ENCODE results near the gene KRTAP10-4.

DNA sequence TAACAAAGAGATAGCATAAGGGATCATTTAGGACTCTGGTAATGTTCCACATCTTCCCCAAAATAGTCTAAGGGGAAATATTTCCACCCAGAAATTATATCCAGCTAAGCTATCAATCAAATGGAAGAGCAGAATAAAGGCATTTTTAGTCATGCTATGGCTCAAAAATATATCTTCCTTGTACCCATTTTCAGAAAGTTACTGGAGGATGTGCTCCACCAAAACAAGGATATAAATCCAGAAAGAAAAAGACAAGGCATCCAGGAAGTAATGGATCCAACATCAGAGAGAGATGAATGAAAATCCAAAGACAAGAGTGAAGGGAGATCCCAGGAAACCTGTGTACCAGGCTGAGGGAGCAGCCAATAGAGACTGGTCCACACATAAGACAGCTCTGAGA lies 35.7 kb downstream of the KRTAP10-4 start:
- TF ChIP-seq, protein P1, sequence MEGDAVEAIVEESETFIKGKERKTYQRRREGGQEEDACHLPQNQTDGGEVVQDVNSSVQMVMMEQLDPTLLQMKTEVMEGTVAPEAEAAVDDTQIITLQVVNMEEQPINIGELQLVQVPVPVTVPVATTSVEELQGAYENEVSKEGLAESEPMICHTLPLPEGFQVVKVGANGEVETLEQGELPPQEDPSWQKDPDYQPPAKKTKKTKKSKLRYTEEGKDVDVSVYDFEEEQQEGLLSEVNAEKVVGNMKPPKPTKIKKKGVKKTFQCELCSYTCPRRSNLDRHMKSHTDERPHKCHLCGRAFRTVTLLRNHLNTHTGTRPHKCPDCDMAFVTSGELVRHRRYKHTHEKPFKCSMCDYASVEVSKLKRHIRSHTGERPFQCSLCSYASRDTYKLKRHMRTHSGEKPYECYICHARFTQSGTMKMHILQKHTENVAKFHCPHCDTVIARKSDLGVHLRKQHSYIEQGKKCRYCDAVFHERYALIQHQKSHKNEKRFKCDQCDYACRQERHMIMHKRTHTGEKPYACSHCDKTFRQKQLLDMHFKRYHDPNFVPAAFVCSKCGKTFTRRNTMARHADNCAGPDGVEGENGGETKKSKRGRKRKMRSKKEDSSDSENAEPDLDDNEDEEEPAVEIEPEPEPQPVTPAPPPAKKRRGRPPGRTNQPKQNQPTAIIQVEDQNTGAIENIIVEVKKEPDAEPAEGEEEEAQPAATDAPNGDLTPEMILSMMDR (conservative IDR thresholded peaks at IDR 0.05; ENCODE audit: low read depth in 2 of 2): no peak
- TF ChIP-seq EZH2phosphoT487 (IDR thresholded peaks at IDR 0.05; ENCODE audit: unreplicated experiment) (no peak), CREB1 (CRISPR knock-in tag; IDR thresholded peaks at IDR 0.05; ENCODE audit: low read depth) (no peak), EZH2 (IDR thresholded peaks at IDR 0.05; ENCODE audit: low read depth, unreplicated experiment) (no peak), POLR2AphosphoS5 (IDR thresholded peaks at IDR 0.05; ENCODE audit: low read depth) (no peak), ZNF331 (CRISPR knock-in tag; IDR thresholded peaks at IDR 0.05; ENCODE audit: low read depth) (no peak), JUNB (IDR thresholded peaks at IDR 0.05; ENCODE audit: unreplicated experiment) (no peak)
- TF ChIP-seq, protein P2, sequence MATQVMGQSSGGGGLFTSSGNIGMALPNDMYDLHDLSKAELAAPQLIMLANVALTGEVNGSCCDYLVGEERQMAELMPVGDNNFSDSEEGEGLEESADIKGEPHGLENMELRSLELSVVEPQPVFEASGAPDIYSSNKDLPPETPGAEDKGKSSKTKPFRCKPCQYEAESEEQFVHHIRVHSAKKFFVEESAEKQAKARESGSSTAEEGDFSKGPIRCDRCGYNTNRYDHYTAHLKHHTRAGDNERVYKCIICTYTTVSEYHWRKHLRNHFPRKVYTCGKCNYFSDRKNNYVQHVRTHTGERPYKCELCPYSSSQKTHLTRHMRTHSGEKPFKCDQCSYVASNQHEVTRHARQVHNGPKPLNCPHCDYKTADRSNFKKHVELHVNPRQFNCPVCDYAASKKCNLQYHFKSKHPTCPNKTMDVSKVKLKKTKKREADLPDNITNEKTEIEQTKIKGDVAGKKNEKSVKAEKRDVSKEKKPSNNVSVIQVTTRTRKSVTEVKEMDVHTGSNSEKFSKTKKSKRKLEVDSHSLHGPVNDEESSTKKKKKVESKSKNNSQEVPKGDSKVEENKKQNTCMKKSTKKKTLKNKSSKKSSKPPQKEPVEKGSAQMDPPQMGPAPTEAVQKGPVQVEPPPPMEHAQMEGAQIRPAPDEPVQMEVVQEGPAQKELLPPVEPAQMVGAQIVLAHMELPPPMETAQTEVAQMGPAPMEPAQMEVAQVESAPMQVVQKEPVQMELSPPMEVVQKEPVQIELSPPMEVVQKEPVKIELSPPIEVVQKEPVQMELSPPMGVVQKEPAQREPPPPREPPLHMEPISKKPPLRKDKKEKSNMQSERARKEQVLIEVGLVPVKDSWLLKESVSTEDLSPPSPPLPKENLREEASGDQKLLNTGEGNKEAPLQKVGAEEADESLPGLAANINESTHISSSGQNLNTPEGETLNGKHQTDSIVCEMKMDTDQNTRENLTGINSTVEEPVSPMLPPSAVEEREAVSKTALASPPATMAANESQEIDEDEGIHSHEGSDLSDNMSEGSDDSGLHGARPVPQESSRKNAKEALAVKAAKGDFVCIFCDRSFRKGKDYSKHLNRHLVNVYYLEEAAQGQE (IDR thresholded peaks at IDR 0.05; ENCODE audit: unreplicated experiment): no peak
- TF ChIP-seq, protein P3, sequence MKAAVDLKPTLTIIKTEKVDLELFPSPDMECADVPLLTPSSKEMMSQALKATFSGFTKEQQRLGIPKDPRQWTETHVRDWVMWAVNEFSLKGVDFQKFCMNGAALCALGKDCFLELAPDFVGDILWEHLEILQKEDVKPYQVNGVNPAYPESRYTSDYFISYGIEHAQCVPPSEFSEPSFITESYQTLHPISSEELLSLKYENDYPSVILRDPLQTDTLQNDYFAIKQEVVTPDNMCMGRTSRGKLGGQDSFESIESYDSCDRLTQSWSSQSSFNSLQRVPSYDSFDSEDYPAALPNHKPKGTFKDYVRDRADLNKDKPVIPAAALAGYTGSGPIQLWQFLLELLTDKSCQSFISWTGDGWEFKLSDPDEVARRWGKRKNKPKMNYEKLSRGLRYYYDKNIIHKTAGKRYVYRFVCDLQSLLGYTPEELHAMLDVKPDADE (IDR thresholded peaks at IDR 0.05): no peak

Data from GM23338 (cell line).